GM21381 (cell line): ENCODE measurements around the gene PRR36.

ENCODE experiments used
- ATAC-seq: cut with Tn5 transposase; IDR thresholded peaks from one replicate; pipeline ENCODE4 v1.9.1; 2021; ENCODE audit warnings: mild to moderate bottlenecking, moderate library complexity; ENCODE audit not compliant: unreplicated experiment

Gene PRR36

DNA sequence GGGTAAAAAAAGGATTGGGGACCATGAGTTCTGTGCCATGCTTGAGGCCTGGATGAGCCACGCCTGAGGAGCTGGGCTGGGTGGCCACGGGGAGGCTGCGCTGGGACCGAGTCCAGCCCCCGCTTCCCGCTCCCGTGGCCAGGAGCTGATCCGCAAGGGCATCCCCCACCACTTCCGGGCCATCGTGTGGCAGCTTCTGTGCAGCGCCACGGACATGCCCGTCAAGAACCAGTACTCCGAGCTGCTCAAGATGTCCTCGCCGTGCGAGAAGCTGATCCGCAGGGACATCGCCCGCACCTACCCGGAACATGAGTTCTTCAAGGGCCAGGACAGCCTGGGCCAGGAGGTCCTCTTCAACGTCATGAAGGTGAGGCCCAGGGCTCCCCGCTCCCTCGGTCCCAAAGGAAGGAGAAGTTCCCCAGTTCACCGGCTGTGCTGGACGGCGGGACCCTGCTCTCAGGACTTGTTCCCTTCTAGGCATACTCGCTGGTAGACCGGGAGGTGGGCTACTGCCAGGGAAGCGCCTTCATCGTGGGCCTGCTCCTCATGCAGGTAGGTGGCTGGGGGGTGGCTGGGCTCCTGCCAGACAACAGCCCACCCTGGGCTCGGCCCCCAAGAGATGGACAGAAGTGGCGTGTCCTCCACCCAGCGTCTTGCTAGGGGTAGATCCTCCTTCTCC is 25.3 kb downstream of the PRR36 start:
- ATAC-seq = no peak

DNA sequence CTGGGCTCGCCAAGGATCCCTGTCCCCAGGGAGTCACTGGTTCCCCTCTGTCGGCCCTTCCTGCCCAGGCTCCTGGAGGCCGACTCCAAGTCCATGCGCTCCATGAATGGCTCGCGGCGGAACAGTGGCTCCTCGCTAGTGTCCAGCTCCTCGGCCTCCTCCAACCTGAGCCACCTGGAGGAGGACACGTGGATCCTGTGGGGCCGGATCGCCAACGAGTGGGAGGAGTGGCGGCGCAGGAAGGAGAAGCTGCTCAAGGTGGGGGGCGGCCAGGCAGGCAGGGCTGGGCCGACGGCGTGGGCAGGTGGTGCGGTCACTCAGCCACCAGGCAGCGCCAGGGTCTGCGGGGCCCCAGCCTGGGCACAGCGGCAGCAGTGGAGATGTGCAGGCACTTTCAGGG is 26.5 kb downstream of the PRR36 start:
- no peak for ATAC-seq

DNA sequence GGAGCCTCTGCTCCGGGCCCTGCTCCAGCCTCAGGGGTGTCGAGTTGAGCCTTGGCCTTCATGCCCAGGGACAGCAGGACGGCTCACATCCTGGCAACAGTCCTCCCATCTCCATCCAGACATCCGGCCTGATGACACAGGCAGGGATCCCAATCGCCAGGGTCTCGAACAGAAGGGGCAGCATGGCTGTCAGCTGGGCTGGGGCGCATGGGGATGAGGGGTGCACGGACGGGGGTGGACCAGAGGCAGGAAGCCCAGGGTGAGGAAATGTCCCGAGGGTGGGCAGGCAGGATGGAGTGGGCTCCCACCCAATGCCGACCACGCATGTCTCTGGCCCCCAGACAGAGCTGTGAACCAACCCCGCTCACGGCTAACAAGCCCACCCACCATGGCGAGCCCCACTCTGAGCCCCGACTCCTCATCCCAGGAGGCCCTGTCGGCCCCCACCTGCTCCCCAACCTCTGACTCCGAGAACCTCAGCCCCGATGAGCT is 28.0 kb downstream of the PRR36 start:
- no peak for ATAC-seq

DNA sequence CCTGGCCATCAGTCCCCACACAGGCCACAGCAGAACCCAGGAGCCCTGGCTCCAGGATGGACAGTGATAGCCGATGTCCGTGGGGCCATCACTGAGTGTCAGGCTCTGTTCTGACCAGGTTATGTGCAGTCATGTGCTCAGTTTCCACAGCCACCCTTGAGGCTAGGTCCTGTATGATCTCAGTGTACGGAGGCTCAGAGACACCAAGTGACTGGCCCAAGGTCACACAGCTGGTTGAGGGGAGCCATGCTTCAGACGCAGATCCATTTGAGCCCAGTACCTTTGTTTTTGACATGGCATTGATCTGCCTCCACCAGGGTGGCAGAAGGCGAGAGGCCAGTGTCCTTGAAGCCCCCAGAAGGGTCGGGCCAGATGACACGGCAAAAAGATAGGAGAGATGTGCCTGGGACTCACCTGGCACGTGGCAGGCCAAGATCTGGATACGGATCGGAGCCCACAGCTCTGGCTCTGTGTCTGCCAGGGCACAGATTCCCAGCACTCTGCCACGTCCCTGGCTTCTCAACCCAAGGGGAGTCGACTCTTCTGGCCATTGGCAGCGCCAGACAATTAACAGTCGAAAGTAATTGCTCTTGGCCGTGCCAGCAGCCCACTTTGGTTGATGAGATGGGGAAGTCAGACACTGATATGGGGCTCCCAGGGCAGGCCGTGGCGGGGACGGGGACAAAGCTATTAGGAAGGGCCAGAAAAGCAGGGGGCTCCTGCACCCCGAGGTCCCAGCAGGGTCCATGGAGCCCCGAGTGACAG is 28.6 kb downstream of the PRR36 start:
- no peak for ATAC-seq

DNA sequence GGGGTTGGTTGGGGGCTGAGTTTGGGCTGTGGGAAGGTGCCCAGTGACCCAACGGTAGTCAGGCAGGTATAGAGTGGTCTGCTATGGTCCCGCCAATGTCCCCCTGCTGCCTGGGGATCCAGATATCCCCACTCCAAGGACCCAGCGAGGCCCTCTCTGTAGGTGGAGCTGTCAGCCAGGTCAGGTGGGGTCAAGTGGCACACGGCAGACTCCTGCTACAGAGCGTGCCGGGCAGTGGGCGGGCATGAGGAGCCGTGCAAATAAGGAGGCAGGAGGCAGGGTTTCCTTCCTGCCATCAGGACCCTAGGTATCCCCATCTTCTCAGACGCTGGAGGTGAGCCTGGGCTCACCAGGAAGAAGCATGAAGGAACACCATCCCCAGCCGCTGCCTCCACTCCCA is 29.2 kb downstream of the PRR36 start:
- ATAC-seq = no peak

DNA sequence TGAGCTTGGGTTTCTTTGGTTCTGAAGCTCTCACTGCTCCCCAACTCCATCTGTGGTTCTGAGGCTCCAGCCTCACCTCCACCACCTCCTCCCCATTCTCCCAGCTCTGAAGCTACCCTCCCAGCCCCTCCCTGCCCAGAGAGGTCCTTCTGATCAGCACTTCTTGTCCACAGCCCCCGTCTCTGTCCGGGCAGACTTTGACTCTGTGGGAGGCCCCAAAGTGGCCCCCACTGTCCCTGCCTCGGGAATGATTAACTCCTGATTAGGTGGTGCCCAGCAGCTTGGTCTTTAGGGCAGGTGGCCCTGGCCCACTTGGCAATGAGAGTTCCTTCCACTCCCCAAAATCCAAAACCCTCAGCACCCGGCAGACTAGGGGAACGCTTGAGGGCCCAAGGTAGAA is 29.8 kb downstream of the PRR36 start:
- ATAC-seq = no peak

DNA sequence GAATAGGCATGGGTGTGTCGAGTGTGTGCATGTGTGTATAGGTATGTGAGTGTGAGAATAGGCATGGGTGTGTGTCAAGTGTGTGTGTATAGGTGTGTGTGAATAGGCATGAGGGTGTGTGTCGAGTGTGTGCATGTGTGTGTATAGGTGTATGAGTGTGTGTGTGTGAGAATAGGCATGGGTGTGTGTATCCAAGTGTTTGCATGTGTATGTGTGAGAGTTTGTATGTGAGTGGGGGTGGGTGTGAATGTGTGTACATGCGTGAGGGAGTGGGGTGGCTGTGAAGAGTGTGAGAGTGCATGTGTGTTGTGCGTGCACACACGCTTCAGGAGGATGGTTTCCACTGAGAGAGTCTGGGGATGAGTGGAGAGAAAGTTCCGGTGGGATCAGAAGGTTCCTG is 30.7 kb downstream of the PRR36 start:
- ATAC-seq = no peak

DNA sequence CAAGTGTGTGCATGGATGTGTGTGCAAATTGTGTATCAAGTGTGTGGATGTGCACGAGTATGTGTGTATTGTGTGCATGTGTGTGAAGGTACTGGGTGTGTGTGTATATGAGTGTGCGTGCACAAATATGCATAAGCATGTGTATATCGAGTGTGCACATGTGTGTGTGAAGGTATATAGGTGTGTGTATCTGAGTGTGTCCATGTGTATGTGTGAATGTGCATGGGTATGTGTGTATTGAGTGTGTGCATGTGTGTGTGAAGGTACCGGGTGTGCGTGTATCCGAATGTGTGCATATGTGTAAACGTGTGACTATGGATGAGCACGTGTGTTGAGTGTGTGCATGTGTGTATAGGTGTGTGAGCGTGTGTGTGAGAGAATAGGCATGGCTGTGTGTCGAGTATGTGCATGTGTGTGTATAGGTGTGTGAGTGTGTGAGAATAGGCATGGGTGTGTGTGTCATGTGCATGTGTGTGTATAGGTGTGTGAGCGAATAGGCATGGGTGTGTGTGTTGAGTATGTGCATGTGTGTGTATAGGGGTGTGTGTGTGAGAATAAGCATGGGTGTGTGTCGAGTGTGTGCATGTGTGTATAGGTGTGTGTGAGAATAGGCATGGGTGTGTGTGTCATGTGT is 31.4 kb downstream of the PRR36 start:
- no peak for ATAC-seq

DNA sequence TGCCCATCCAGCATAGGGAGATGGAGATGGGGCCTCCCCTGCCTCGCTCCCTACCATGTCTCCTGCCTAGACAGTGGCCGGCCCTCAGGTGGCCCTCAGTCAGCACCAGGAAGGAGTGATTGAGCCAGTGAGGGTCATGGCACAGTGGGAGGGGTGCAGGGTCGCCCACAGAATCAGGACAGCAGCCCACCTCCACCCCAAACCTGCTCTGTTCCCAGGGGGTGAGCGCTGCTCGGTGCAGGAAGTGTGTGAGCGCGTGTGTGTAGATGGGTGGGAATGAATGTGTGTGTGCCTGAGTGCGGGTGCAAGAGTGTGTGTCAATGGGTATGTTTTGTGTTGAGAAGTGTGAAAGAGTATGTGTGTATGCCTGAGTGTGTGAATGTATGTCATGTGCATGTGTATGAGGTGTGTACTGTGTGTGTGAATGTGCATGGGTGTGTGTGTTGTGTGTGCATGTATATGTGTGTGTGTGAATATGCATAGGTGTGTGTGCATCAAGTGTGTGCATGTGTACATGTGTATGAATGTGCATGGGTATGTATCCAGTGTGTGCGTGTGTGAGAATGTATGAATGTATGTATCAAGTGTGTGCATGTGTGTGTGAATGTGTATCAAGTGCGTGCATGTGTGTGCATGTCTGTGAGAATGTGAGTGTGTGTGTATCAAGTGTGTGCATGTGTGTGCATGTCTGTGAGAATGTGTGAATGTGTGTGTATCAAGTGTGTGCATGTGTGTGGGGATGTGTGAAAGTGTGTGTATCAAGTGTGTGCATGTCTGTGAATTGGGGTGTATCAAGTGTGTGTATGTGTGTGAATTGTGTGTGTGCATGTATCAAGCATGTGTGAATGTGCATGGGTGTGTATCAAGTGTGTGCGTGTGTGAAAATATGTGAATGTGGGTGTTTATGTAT is 32.2 kb downstream of the PRR36 start:
- no peak for ATAC-seq

DNA sequence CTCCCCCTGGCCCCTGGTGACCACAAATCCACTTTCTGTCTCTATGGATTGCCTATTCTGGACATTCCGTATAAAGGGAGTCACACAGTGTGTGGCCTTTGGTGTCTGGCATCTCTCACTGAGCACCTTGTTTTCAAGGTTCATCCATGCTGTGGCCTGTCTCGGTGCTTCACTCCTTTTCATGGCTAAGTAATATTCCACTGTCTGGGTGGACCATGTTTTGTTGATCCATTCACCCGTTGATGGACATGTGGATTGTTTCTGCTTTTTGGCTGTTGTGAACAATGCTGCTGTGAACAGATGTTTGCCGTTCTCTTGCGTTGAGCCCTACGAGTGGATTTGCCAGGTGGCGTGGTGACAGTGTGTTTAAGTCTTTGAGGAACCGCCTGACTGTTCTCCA is 33.6 kb downstream of the PRR36 start:
- no peak for ATAC-seq

DNA sequence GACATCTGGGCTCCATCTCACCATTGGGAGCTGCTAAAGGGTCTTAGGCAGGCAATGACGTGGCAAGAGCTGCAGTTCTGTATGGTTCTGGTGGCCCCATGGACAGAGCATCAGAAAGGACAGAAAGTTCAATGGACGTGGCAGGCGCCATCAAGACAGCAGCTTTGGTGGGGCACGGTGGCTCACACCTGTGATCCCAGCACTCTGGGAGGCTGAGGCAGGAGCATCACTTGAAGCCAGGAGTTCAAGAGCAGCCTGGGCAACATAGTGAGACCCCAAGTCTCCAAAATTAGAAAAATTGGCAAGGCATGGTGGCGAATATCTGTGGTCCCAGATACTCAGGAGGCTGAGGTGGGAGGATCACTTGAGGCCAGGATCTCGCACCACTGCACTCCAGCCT is 34.7 kb downstream of the PRR36 start:
- ATAC-seq = no peak

DNA sequence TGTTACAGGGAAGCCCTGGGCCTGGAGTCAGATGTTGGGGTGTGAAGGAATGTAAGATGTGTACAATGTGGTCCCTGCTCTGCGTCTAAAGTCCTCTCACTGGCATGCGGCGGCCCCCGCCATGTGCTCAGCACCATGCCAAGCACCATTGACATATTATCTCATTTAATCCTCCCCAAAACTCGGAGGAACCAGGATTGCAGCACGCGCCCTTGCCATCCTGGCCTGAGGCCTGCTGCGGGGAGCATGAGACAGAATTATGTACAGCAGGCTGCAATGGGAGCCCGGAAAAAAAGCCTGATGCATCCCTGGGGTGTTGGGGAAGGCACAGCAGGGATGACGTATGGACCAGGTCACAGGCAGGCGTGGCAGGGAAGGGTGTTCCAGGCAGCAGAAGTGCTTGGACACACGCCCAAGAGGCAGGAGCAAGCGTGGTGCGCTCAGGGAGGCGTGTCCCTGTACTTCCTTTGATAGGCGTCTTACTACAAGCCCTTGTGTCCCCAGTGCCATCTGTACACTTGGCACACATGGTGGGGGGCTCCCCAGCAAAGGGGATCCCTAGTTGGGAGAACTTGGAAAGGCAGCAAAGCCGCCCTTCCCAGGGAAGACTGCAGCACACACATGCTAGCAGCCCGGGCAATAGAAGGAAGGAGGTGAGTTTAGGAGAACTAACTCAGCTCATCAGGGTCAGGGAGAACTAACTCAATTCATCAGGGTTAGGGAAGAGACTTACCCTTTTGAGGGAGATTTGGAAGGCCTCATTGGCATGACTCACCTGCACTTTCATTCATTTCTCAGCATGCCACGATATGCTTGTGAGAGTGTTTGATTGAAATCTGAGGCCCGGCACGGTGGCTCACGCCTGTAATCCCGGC is 40.7 kb downstream of the PRR36 start:
- no peak for ATAC-seq

DNA sequence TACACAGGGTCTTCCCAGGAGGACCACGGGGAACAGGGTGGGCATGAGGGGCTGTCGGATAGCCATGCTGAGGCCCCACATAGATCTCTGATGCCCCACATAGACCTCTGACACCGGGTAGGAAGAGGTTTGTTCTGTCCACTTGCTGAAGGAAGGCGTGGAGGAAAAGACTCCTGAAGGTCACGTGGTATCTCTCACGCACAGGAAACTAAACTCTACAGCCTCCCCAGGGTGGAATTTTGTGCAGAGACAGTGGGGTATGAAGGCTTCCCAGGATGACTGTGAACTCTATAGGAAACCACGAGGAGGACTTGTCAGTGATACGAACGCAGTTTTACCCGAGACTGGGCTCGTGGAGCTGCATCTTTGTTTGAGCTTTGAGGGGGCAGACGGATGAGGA is 41.4 kb downstream of the PRR36 start:
- no peak for ATAC-seq

DNA sequence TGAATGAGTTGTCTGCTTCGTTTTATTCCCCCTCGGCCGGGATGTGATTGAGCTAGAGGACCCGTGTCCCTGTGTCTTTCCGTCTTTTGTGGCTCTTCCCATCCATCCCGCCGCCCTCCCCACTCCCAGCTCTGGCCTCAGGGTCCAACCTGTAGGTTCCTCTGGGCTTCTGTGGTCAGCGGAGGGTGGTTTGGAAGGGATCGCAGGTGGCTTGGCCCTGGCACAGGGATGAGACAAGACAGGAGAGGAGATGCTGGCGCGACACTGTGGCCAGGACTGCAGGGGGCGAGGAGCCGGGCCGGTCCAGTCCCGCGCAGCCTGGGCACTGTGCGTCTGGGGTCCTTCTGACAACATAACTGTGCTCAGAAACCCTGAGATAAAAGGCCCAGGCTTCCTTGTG is 42.2 kb downstream of the PRR36 start:
- ATAC-seq = no peak

DNA sequence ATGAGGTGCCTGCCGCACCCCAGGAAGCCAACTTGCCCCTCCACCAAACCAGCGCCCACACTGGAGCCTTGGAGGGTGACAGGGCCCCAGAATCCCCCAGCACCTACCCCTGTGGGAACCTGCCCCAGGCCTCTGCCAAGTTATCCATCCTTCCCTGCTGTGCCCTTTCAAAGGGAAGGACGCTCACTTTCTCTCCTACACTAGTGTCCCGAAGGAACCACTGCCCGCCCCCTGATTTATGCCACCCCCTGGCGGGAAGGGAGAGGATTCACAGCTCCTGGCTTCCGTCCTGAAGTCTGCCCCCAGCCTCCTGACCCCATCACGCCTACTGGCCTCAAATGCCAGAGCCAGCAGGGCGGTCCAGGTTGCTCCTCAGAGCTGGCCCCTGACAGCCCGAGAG is 42.7 kb downstream of the PRR36 start:
- no peak for ATAC-seq

DNA sequence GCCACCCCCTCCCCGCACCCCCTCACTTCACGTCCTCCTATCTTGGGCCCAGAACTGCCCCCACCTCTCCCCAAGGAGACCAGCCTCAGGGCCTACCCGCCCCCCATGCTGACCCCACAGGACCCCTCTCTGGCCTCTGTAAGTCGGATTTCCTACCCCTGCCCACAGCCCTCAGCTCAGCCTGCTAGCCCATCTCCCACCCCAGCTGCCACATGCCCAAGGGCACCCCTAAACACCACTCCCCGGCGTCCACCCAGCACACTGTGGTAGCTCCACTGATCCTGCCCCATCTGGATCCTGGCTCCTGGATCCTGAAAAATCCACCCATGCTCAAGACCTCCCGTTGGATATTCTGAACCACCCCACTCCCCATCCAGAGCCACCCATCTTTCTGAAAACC is 43.4 kb downstream of the PRR36 start:
- ATAC-seq = no peak

DNA sequence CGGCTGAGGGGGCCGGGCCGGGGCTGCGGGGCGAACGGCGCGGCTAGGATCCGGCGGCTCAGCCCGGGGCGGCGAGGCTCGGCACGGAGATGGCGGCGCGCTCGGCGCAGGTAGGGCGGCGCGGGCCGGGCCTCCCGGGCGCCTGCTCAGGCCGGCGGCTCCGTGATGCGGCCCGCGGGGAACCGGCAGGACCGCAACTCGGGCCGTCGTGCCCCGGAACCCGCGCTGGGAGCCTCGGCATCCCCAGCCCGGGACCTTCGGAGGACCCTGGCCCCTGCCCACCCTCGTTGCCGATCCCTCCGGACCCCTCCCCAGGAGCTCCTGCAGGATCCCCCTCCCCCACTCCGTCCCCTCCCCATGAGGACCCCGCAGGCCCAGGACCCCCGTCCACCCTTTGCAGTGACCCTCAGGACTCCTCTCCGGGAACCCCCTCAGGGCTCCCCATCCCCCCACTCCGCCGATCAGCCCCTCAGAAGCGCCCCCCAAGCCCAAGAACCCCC is 43.9 kb downstream of the PRR36 start:
- ATAC-seq = no peak

DNA sequence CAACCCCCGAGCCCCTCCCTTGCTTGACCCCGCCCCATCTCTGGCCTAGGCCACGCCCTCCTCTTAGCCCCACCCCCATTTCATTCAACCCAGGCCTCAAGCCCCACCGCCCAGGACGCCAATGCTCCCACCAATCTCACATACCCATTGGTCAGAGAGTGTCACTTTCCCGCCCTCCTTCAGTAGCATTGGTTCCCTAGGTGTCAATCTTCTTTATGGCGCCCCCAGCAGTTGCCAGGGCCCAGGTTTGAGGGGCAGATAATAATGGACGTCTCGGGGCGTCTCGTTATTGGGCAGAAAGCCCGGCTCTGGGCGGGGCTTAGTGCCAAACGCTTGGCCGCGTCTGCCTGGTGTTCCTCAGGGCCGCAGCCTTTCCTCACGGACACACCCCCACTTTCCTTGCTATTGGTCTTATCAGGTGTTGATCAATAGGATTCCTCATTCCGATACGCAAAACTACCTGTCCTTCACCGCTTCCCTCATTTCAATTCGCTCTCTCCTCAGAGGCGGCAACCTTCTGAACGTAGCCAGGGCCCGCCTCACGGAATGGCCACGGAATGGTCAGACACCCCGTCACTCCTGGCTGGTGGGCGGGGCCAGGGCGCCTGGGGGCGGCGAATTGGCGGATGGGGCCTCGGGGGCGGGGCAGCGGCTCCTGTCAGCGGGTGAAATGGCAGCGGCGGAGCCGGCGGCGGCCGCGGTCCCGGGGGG is 44.5 kb downstream of the PRR36 start, which contains the start of gene EVI5L:
Gene EVI5L (plus strand): TSS at position 658 of the 711 bp plus-strand sequence. CDS start 16,325 bp downstream, outside the sequence.
- ATAC-seq = peak; percentile 84

DNA sequence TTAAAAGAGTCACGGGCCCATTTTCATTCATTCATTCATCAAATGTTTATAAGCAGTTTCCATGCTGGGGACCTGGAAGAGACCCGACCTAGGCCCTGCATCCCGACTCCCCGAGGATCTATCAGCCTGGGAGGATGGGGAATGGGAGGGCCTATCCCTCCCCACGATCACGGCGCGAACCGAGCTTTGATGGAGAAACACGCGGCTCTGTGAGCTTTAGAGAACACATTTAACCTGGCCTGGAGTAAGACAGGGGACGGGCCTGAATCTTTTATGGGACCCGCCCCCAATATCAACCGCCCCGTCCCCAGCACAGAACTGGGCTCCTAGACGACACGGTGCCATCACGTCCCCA is 45.0 kb downstream of the PRR36 start:
- no peak for ATAC-seq
